Activated CD4-positive, alpha-beta memory T cell treated with anti-CD3 and anti-CD28 coated beads, Interleukin-2, amount 10 ng/mL, durations not matched to agents 7 days and 5 days (primary cell): ENCODE measurements around the gene MAPKAPK5. TPM values are rescaled to one million over a fixed set of nuclear protein-coding genes. Genes with fewer than 3 reads are reported as not detected.
"Not testable (repeated sequence)": the region's sequence is repeated elsewhere in the genome, so short reads cannot be mapped to it uniquely, and the experiment has no call there.

Source experiments
- CTCF ChIA-PET: fragments of 350-600 bp; sonication (Branson Sonifier 250); formaldehyde crosslinking; loops from one replicate; lab custom pipeline; 2021; ENCODE audit warnings: antibody characterized with exemption, inconsistent platforms; lab: Charles Lee
- POLR2A ChIA-PET: fragments of 350-600 bp; sonication (Branson Sonifier 250); formaldehyde crosslinking; loops from one replicate; lab custom pipeline; 2021; ENCODE audit warnings: antibody characterized with exemption; lab: Charles Lee
- DNase-seq: peaks from one replicate; pipeline ENCODE4 v3.0.0-alpha.2; 2020
- H3K27ac Mint-ChIP-seq: one replicate; pipeline ENCODE4 v1.8.0; 2021; ENCODE audit warnings: mild to moderate bottlenecking, mixed read lengths
- H3K27me3 Mint-ChIP-seq: one replicate; pipeline ENCODE4 v1.8.0; 2021; ENCODE audit warnings: mixed read lengths
- H3K36me3 Mint-ChIP-seq: one replicate; pipeline ENCODE4 v1.8.0; 2021; ENCODE audit warnings: low read depth, mixed read lengths
- H3K4me1 Mint-ChIP-seq: one replicate; pipeline ENCODE4 v1.8.0; 2021; ENCODE audit warnings: mixed read lengths
- H3K4me3 Mint-ChIP-seq: one replicate; pipeline ENCODE4 v1.8.0; 2021; ENCODE audit warnings: mild to moderate bottlenecking, mixed read lengths
- H3K9me3 Mint-ChIP-seq: one replicate; pipeline ENCODE4 v1.8.0; 2021; ENCODE audit warnings: mixed read lengths
- total RNA-seq, 2 experiments: library from RNA; stranded (reverse); gene quantifications; one replicate each; pipeline ENCODE4 v1.2.3, GENCODE V29; 2021

The MAPKAPK5 gene
- total RNA-seq, 2 experiments from 2014 or later = 40.4 to 44.8 TPM

DNA sequence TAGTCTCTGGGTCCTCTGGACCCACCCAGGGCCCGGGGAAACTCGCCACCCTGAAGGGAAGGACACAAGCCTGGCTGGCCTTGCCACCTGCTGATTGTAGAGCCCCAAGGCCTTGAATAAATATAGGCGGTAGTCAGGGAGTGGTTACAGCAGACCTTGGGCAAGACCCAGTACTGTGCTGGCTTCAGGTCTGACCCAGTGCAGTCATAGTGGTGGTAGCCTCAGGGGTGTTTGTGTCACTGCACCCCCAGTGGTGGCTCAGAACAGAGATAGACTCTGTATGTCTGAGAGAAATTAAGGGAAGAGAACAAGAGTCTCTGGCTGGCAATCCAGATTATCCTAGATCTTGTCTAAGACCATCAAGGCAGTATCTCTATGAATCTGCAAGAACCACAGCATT lies 63.5 kb downstream of the MAPKAPK5 start:
- H3K4me1 Mint-ChIP-seq = peaks cover 2% of the 10 kb centered on the region
- no peak overlapping the region for H3K27ac Mint-ChIP-seq
- peaks cover 8% of the 10 kb centered on the region for H3K9me3 Mint-ChIP-seq
- no peaks in the 10 kb centered on the region for H3K27me3 Mint-ChIP-seq
- no peak overlapping the region for H3K4me3 Mint-ChIP-seq
- ChIA-PET POLR2A (no interaction called here), CTCF (no interaction called here)
- peaks cover 32% of the 10 kb centered on the region for H3K36me3 Mint-ChIP-seq
- no peak for DNase-seq

- ChIA-PET POLR2A (no interaction called here), CTCF (no interaction called here)
- no peak for DNase-seq
- Mint-ChIP-seq H3K9me3 (peaks cover 8% of the 10 kb centered on the region), H3K4me3 (no peak overlapping the region), H3K27ac (no peak overlapping the region), H3K27me3 (no peaks in the 10 kb centered on the region), H3K36me3 (peaks cover 32% of the 10 kb centered on the region), H3K4me1 (no peaks in the 10 kb centered on the region)
Measured at GRCh38 chr12:111907740-111908139, 65.7 kb downstream of the MAPKAPK5 start.

DNA sequence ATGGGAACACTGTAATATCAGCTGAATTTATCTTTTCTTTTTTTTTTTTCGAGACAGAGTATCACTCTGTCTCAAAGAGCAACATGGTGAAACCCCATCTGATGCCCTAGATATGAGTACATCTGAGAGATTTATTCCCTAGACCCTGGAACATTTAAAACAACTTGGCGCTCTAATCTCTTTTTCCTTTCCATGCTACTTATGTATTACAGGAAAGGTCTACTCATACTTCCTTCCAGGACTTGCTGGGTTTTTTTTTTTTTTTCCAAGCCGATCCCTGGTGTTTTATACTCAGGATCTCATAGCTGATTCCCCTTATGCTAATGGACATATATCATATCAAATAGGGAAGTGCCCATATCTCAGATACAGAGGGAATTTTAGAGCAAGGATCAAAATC lies 83.1 kb downstream of the MAPKAPK5 start:
- H3K27ac Mint-ChIP-seq = no peak overlapping the region
- H3K4me1 Mint-ChIP-seq = no peaks in the 10 kb centered on the region
- no peaks in the 10 kb centered on the region for H3K36me3 Mint-ChIP-seq
- no peak for DNase-seq
- CTCF ChIA-PET = no interaction called here
- no peaks in the 10 kb centered on the region for H3K9me3 Mint-ChIP-seq
- POLR2A ChIA-PET = no interaction called here
- no peaks in the 10 kb centered on the region for H3K27me3 Mint-ChIP-seq
- H3K4me3 Mint-ChIP-seq = no peak overlapping the region

DNA sequence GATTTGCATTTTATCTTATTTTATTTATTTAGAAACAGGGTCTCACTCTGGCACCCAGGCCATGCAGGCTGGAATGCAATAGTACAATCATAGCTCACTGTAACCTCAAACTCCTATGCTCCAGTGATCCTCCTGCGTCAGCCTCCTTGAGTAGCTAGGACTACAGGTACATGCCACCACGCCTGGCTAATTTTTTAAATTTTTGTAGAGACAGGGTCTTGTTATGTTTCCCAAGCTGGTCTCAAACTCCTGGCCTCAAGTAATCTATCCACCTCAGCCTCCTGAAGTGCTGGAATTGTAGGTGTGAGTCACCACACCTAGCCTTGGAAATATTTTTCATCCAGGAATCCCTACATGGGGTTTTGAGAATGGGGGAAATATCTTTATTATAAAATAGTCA lies 84.6 kb downstream of the MAPKAPK5 start:
- DNase-seq = no peak
- no peaks in the 10 kb centered on the region for H3K27me3 Mint-ChIP-seq
- H3K9me3 Mint-ChIP-seq = no peaks in the 10 kb centered on the region
- H3K27ac Mint-ChIP-seq = no peak overlapping the region
- H3K4me1 Mint-ChIP-seq = no peaks in the 10 kb centered on the region
- H3K4me3 Mint-ChIP-seq = no peak overlapping the region
- POLR2A ChIA-PET = no interaction called here
- CTCF ChIA-PET = no interaction called here
- H3K36me3 Mint-ChIP-seq = no peaks in the 10 kb centered on the region

- Mint-ChIP-seq H3K27ac (no peak overlapping the region), H3K4me3 (no peak overlapping the region), H3K36me3 (no peaks in the 10 kb centered on the region), H3K9me3 (no peaks in the 10 kb centered on the region), H3K4me1 (no peaks in the 10 kb centered on the region), H3K27me3 (no peaks in the 10 kb centered on the region)
- no peak for DNase-seq
- POLR2A ChIA-PET = no interaction called here
- CTCF ChIA-PET = no interaction called here
Measured at GRCh38 chr12:111927346-111927745, 85.3 kb downstream of the MAPKAPK5 start.

DNA sequence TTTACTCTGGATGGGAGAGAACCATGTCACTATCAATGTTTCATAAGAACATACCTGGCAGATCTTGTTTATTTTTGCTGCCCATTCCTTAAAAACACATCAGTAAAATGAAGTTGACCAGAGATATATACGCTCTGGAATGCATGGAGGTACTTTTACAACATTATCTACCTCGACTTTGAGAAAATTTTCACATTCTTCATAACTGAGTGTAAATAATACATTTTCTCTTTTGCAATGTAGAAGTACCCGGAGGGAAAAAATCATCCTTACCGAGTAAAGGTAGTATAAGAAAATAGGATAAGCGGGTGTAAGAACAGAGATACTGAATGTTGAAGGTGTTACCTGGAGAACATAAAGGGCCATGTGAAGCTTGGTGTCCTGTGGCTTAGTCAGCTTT lies 90.2 kb downstream of the MAPKAPK5 start:
- ChIA-PET CTCF (no interaction called here), POLR2A (no interaction called here)
- no peaks in the 10 kb centered on the region for H3K27me3 Mint-ChIP-seq
- no peaks in the 10 kb centered on the region for H3K4me1 Mint-ChIP-seq
- no peak for DNase-seq
- no peak overlapping the region for H3K4me3 Mint-ChIP-seq
- no peaks in the 10 kb centered on the region for H3K9me3 Mint-ChIP-seq
- H3K27ac Mint-ChIP-seq = no peak overlapping the region
- no peaks in the 10 kb centered on the region for H3K36me3 Mint-ChIP-seq

DNA sequence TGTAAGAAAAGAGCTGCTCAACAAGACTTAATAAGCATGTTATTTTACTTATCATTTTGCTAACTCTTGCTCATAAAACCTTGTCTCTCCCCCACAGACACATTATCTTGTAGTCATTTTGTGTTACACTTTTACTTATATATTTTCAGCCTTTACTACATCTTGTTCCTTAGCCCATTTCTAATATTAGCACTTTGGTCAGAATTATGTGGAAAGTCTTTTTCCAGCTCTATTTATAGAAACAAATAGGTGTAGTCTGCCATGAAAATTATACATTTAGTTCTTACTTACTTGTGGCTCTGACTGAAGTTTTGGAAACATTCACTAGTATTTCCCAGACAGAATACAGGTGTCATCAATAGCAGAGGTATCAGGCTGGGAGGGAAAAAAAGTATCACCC lies 94.8 kb downstream of the MAPKAPK5 start:
- DNase-seq = no peak
- Mint-ChIP-seq H3K4me3 (no peak overlapping the region), H3K9me3 (no peaks in the 10 kb centered on the region), H3K27me3 (no peaks in the 10 kb centered on the region), H3K27ac (no peak overlapping the region), H3K4me1 (no peaks in the 10 kb centered on the region), H3K36me3 (no peaks in the 10 kb centered on the region)
- POLR2A ChIA-PET = no interaction called here
- CTCF ChIA-PET = no interaction called here

GRCh38 chr12:111937429-111937828 lies 95.4 kb downstream of the MAPKAPK5 start:
- H3K27me3 Mint-ChIP-seq = no peaks in the 10 kb centered on the region
- no peak overlapping the region for H3K27ac Mint-ChIP-seq
- no peaks in the 10 kb centered on the region for H3K9me3 Mint-ChIP-seq
- no peaks in the 10 kb centered on the region for H3K36me3 Mint-ChIP-seq
- DNase-seq = no peak
- CTCF ChIA-PET = no interaction called here
- POLR2A ChIA-PET = no interaction called here
- H3K4me1 Mint-ChIP-seq = no peaks in the 10 kb centered on the region
- H3K4me3 Mint-ChIP-seq = no peak overlapping the region

DNA sequence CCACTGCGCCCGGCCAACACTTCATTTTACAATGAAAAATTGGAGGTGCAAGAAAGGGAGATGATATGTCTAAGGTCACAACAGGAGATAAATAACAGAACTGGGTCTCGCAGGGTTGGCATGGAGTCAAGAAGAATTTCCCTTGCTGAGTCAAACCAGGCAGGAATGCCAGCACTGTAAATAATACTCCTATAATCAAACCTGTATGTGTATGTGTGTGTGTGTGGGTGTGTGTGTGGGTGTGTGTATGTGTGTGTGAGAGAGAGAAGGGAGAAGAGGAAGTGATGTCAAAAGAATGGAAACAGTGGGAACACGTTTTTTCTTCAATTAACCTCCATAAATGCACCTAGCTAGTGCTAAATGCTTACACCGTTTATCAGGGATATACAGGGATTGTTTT lies 100.5 kb downstream of the MAPKAPK5 start:
- POLR2A ChIA-PET = interaction anchor here (5.0 kb wide), 1 partner anchor 70 kb away, joined by 52 read pairs; the partner anchor contains the start of genes ERP29 and TMEM116

DNA sequence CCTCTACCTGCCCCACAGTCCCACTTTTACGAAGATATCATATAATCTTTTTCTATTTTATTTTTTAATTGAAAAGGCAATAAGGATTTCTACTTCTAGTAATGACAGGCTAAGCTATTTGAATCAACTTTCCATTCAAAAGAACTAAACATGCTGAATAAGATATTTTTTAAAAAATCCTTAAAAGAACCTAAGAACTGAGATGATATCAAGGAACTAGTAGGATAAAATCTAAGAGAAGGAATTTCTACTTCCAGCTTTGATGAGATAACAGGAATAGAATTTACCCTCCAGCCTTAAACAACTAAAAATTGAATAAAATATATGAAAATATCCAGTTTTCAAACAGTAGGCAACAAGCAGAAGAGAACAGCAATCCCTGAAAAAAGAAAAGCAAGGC lies 101.9 kb downstream of the MAPKAPK5 start:
- peaks cover 2% of the 10 kb centered on the region for H3K27me3 Mint-ChIP-seq
- H3K27ac Mint-ChIP-seq = no peak overlapping the region
- H3K9me3 Mint-ChIP-seq = no peaks in the 10 kb centered on the region
- DNase-seq = no peak
- H3K4me3 Mint-ChIP-seq = no peak overlapping the region
- no peaks in the 10 kb centered on the region for H3K36me3 Mint-ChIP-seq
- POLR2A ChIA-PET = interaction anchor here (1.0 to 5.0 kb wide), 2 partner anchors 69 to 182 kb away, joined by 3 to 52 read pairs; partner anchors contain the start of genes ERP29, TMEM116 and TRAFD1
- CTCF ChIA-PET = interaction anchor here (0.8 to 3.5 kb wide), 8 partner anchors 50 to 443 kb away, joined by 3 to 62 read pairs (median 6); partner anchors contain the start of genes ERP29 and TMEM116
- H3K4me1 Mint-ChIP-seq = peaks cover 22% of the 10 kb centered on the region

More for the DNA sequence above, 100.5 kb downstream of the MAPKAPK5 start:
- Mint-ChIP-seq H3K4me1 (peaks cover 18% of the 10 kb centered on the region), H3K27me3 (no peaks in the 10 kb centered on the region), H3K4me3 (no peak overlapping the region), H3K36me3 (no peaks in the 10 kb centered on the region), H3K27ac (no peak overlapping the region), H3K9me3 (no peaks in the 10 kb centered on the region)
- CTCF ChIA-PET = no interaction called here
- no peak for DNase-seq

- POLR2A ChIA-PET = interaction anchor here (0.6 to 3.0 kb wide), 4 partner anchors 43 to 179 kb away, joined by 4 to 38 read pairs (median 7); partner anchors contain the start of genes ERP29 and TMEM116
- Mint-ChIP-seq H3K4me1 (peaks cover 46% of the 10 kb centered on the region), H3K27ac (peak overlapping the region; percentile 25), H3K9me3 (peaks cover 30% of the 10 kb centered on the region), H3K36me3 (peaks cover 44% of the 10 kb centered on the region)
- CTCF ChIA-PET = interaction anchor here (2.4 kb wide), 1 partner anchor 63 kb away, joined by 22 read pairs; the partner anchor contains the start of genes ERP29 and TMEM116
- not testable (repeated sequence) for H3K27me3 Mint-ChIP-seq, H3K4me3 Mint-ChIP-seq
- peak; percentile 42 for DNase-seq
Measured at GRCh38 chr12:111950961-111951676, 109.1 kb downstream of the MAPKAPK5 start.
